ENCODE measurements around the gene CDY2A.
"Not testable (repeated sequence)": the region's sequence is repeated elsewhere in the genome, so short reads cannot be mapped to it uniquely, and the experiment has no call there.

CDY2A gene, protein sequence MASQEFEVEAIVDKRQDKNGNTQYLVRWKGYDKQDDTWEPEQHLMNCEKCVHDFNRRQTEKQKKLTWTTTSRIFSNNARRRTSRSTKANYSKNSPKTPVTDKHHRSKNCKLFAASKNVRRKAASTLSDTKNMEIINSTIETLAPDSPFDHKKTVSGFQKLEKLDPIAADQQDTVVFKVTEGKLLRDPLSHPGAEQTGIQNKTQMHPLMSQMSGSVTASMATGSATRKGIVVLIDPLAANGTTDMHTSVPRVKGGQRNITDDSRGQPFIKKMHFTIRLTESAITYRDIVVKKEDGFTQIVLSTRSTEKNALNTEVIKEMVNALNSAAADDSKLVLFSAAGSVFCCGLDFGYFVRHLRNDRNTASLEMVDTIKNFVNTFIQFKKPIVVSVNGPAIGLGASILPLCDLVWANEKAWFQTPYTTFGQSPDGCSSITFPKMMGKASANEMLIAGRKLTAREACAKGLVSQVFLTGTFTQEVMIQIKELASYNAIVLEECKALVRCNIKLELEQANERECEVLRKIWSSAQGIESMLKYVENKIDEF

DNA sequence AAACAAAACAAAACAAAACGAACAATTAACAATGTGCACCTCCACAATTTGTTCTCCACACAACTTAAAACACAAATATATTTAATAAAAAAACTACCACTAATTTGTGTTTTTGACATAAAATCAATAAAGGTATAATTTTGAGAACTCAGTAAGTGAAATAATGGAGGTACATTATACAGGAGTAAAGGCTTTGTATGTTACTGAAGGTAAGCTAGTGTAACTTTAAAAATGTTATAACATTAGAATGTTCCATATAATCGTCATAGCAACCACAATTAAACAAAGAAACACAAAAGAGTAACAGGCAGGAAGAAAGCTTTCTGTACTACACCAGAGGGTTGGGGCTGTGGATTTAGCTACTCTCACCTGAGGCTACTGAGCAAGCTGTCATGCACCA is at the start of gene CDY2A:
TSS of gene CDY2A (plus strand) at position 301 of the 400 bp plus-strand sequence. CDS start 328 bp downstream, outside the sequence.
- DNase-seq = not testable (repeated sequence)

DNA sequence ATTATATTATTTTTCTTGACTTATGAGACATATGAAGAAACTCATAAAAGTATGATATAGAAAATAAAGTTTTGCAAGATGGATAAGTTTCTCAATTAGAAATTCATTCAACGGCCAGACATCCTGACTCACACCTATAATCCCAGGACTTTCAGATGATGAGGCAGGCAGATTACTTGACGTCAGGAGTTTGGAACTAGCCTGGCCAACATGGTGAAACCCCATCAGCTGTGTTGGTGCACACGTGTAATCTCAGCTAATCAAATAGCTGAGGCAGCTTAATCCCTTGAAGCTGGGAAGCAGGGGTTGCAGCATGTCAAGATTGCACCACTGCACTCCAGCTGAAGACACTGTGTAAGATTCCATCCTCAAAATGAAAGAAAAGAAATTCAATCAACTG is 28.0 kb upstream of the CDY2A start:
- not testable (repeated sequence) for DNase-seq

DNA sequence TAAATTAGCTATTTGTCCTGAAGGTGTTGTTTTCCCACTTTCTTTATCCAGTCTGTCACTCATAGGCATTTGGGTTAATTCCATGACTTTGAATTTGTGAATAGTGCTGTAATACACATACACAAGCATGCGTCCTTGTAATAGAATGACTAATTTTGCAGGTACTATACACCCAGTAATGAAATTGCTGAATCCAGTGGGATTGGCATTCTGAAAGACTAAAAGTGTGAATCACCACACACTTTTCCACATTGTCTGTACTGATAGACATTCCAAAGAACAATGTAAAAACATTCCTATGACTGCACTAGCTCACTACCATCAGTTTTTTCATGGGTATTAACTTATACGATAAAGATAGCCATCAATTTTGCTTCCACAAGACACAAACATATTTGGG is 27.3 kb upstream of the CDY2A start:
- DNase-seq = not testable (repeated sequence)

DNA sequence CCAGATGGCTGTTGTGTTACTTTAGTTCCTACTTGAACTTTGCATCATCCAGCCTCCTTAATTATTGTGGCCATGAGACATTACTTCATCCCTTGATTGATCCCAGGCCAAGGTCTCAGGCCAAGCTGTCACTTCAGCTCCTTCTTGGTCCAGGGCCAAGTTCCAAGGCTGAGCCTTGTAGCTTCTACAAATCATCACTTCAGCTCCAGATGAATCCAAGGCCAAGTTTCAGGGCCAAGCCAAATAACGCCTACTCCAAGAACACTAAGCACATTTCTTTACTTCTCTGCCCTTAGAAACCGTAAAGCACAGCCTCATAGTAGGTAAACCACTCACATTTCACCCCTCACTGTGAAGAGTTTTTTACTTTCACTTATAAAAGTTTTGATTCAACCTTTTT is 1.7 kb upstream of the CDY2A start:
- DNase-seq = not testable (repeated sequence)

DNA sequence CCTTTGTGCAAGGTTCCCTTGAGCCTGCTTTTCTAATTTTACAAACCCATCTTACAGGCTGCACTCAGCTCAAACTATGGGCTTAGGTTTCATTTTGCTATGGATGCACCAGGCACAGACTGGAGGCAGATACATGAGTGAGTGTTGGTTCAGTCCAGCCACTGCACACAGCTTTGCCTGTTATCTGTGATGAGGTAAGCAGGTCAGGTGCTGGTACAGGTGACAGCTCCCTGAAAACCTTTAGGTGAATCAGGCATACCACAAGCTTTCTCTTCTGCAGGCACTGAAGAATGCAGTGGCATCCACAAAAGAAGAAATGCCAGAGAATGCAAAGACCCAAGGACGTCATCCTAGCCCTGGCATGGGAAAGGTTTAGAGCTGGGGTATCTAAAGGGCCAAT is 3.3 kb downstream of the CDY2A start:
- DNase-seq = not testable (repeated sequence)

DNA sequence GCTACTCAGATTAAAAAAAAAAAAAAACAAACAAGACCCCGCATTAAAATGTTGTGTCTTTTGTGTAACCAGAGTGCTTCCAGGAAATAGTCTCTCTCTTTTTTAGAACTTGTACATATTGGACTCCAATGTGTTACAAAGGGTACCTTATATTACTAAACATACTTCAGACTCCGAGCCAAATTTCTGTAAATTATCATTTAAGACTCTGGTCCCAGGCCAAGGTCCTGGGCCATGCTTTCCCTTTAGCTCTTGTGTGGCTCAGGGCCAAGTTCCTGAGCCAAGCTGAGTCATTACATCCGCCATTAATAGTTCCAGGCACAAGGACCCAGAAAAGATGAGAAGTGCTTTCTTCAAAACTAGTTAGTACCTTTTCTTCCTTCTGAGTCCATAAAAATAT is 4.6 kb downstream of the CDY2A start:
- DNase-seq = not testable (repeated sequence)

DNA sequence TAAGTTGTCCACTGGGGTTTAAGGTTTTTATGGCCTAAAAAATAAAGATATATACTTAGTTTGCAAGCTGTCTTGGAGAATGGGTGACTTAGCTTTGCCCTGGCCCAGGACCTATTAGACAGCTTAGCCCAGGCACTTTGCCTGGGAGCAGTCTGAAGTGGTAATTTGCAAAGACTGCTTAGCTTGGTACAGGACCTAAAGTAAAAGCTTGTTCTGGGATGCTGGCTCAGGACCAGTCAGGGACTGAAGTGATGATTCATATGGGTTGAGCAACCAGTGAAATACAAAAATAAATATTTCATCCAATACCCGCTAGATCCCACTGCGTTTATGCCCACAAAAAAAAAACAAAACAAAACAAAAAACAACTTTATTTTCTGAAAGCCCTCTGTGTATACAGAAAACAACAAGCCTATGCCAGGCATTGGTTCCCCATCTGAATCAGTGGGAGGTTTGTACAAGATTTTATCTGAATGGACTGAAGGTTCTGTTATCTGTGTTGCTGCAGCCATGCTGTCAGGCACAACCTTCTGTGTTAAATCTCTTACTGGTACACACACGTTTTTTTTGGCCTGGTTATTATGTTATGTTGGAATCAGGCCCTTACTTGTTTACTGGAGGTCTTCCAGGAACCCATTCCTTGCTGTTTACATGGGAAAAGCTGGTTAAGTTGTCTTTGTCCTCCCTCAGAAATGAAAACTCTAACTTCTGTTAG is 8.7 kb downstream of the CDY2A start:
- DNase-seq = not testable (repeated sequence)

DNA sequence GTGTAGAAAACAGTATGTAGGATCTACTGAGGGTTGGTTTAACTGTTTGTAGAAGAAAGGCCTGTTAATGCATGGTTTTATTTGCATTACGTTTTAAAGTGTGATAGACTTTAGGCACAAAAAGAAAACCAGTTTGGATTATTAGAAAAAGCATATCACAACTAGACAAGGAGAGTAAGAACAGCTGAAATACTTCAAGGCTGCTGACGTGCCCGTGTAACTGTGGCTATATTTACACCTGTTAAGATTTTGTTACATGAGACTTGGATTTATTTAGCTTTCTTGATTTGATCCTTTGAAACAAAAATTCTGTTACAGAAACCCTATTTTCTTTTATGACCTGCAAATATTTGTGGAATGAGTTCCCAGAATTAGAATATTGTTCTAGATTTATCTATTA is 9.3 kb downstream of the CDY2A start:
- not testable (repeated sequence) for DNase-seq

DNA sequence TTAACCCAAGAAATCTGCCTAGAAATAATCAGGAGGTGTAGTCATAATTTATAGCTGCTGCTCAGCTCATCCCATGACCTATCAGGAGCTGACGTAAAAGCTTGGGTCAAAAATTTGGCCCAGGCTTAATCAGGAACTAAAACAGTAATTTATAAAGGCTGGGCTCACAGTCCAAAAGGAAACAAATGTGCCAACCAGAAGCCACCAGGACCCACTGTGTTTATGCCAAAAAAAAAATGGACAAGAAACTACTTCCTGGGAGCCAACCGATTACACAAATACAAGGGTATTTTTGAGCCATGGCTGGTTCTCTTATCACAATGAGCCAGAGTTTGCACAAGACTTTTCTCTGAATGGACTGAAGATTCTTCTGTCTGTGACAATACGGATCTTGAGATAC is 19.4 kb downstream of the CDY2A start:
- DNase-seq = not testable (repeated sequence)

DNA sequence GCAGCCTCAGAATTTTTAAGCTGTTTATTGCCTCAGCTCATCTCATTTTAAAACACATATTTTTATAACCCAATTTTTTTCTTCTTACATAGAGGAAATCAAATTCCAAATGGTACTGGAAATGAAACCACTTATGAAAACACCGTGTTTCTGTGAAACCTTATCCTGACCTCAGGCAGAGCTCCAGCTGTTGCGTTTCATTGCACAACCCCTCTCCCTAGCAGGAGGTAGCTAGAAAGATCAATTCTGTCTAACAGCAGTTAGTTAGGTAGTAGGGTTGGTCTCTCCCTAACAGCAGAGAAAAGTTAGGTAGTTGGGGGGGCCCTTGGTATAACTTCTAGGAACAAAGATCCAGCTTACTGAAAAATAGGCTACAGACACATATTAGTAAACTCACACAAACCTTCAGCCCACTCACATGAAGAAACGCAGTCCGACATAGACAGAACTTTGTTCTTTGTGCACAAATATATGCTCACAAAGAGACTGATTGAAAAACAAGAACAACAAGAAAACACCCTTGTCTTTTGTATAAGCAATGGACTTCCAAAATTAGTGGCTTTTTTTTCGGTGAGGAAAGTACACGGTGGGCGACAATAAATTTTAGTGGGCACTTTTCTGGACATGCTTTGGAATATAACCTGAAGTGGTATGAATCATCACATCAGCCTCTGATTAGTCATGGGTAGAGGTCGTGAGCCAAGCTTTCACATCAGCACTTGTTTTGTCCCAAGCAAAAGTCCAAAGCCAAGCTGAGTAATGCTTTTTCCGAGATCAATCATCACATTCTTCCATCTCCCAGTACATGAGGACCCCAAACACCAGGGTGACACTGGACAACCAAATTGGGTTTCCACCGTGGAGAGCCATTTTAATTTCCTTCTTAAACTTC is 22.8 kb downstream of the CDY2A start:
- not testable (repeated sequence) for DNase-seq

DNA sequence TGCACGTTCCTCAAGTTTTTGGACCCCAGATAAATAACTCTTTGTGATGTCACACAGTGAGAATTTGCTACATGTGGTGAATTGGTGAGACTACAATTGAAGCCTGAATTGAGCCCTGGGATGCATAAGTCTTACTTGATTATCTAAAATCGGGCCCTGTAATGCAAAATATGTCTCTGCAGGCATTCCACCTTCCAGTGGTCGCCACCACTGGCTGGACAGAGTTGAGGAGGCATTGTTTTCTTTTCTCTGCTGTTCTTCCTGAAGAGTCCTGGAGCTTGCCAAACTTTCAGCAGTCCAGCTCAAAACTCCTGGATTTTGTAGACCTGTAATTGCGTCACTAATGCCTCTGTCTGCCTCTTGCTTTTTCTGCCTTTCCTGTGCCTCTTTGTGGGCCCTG is 23.5 kb downstream of the CDY2A start:
- DNase-seq = not testable (repeated sequence)

DNA sequence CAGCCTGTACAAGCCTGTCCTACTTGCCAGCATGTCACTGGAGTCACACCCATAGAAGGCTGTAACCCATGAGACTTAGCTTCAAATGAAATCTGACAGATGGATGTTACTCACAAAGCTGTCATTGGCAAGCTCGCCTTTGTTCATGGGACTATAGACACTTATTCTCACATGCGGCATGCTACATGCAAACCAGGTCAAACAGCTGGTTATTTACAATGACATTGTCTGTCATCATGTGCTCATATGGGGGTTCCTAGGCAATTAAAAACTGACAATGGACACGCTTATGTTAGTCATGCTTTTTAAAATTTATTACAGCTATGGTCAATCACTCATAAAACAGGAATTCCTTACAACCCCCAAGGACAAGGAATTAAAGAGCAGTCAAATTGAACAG is 30.9 kb downstream of the CDY2A start:
- DNase-seq = not testable (repeated sequence)

DNA sequence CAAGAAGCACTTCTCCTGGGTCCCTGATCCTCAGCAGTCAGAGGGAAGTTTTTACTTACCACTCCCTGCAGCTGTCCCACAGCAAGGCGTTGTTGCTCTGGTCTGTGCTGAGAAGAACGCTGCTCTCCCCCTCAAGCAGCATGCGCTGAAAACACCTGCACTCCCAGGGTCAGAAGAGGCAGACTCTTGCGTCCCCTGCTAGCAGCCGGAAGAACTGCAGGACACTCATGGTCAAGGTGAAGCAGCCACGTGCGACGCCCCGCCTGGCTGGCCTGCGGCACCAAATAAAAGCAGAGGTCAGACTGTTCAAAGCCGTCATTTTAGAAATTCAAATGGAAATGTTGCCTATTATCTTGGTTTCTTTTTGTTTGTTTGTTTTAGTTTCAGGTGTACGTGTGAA is 47.9 kb downstream of the CDY2A start:
- DNase-seq = not testable (repeated sequence)

Data from OCI-M1 (cell line).